D721Med (cell line): Measurements from ENCODE around the gene TSNAX.

ENCODE experiments used
- DNase-seq: peaks from one replicate; pipeline ENCODE4 v3.0.0; 2011; ENCODE audit warnings: low spot score; ENCODE audit not compliant: insufficient read length
- FAIRE-seq: peaks from 2 replicates; lab custom pipeline; 2011; peaks lifted over from hg19 to GRCh38; lab: Jason Lieb, UNC
- CTCF ChIP-seq: IDR thresholded peaks from 2 replicates; pipeline ENCODE4 v1.5.1; 2012; ENCODE audit warnings: mild to moderate bottlenecking, control low read depth; ENCODE audit not compliant: insufficient read depth; ENCODE audit errors: missing control alignments

Gene TSNAX

GRCh38 chr1:231549733-231550447 lies 21.4 kb downstream of the TSNAX start:
- DNase-seq = no peak
- peak; percentile 82 for FAIRE-seq
- no peak for TF ChIP-seq CTCF

DNA sequence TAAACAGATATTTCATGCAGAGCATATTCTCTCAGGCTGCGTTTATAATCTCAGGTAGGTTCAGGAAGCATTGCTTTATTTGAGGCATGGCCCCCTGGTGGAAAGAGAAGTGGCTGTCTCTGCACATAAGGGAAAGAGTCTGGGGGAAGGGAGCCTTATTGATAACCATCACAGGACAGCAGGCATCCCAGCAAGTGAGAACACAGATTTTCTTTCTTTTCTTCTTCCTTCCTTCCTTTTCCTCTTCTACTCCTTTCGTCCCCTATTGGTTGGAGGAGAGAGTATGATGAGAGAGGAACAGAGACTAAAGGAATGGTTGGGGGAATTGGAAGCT lies 21.9 kb downstream of the TSNAX start:
- TF ChIP-seq CTCF = peak; percentile 35
- no peak for FAIRE-seq
- no peak for DNase-seq

DNA sequence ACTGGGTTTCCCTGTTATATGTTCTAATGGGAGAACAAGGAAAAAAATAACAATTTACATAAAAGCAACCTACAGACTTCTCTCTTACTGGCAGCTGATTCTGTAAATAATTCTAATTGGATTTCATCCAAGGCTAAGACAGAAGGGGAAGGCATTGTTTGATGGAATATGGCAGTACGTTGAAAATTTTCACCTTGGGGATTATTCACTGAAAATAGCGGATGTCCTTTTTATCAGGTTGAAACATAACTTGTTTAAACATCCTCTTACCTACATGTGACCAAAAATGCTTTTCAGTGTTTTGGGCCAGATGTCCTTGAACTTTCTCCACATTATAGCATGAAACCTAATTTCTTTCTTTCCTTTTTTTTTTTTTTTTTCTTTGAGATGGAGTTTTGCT lies 24.9 kb downstream of the TSNAX start:
- DNase-seq (no peak), FAIRE-seq (no peak)
- no peak for TF ChIP-seq CTCF

DNA sequence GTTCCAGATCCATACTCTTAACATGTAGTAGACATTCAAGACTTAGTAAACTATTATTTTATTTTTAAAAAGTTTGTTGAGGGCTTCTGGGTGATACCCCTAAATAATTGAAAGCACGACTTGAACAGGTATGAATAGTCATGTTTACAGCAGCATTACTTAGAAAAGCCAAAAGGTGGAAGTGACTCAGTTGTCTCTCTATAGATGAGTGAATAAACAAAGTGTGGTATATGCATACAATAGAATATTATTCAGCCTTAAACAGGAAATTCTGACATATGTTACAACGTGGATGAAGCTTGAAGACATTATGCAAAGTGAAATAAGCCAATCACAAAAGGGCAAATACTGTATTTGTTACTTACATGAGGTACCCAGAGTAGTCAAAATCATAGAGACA lies 26.5 kb downstream of the TSNAX start:
- no peak for TF ChIP-seq CTCF
- peak; percentile 48 for FAIRE-seq
- no peak for DNase-seq

GRCh38 chr1:231557411-231557810 lies 28.9 kb downstream of the TSNAX start:
- TF ChIP-seq CTCF = no peak
- FAIRE-seq (peak; percentile 76), DNase-seq (no peak)

- DNase-seq (no peak), FAIRE-seq (peak; percentile 38)
- no peak for TF ChIP-seq CTCF
These were observed 29.6 kb downstream of the TSNAX start for GRCh38 chr1:231557898-231558707.

DNA sequence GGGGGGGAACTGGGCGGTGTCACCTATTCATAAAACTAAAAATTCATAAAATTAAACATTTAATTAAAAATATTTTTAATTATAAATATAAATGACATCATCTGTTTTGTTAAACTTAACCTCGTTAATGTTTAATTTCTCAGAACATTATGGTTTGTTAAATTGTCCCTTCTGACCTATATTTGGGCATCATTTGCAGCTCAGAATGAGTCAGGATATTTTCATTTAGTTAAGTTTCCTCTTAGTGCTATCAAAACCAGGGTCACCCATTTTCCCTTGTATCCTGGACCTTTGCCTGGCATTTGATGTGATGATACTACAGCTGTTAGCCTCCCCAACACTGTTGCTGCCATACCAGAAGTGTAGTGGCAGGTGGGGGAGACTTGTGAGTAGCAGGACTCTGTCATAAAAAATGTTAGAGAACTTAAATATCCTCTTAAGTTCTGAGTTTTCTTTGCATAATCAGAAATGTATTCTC lies 30.3 kb downstream of the TSNAX start:
- no peak for TF ChIP-seq CTCF
- FAIRE-seq = peak; percentile 38
- no peak for DNase-seq
